ENCODE results near the gene TBC1D12. TPM values are rescaled to one million over a fixed set of nuclear protein-coding genes. Genes with fewer than 3 reads are reported as not detected.
A peak's percentile ranks its signal among the peaks of the same experiment; 100 is the strongest.
"Not testable (repeated sequence)": the region's sequence is repeated elsewhere in the genome, so short reads cannot be mapped to it uniquely, and the experiment has no call there.

The TBC1D12 gene
- total RNA-seq, 1 donor from 2014 or later: 10.1 TPM

- peaks cover 26% of the 10 kb centered on the region for H3K27me3 Mint-ChIP-seq (ENCODE audit: low read depth)
- no peaks in the 10 kb centered on the region for H3K36me3 Mint-ChIP-seq
- H3K27ac Mint-ChIP-seq: no peak overlapping the region
- no peak overlapping the region for H3K4me3 Mint-ChIP-seq
- no peaks in the 10 kb centered on the region for H3K4me1 Mint-ChIP-seq
- no peak for TF ChIP-seq CTCF (IDR thresholded peaks at IDR 0.05; ENCODE audit: unreplicated experiment)
- H3K9me3 Mint-ChIP-seq: no peaks in the 10 kb centered on the region
- no peak for DNase-seq (ENCODE audit: low spot score in 2 of 2, unreplicated experiment in 2 of 2)
Observed at GRCh38 chr10:94370501-94370900, 31.8 kb upstream of the TBC1D12 start.

- Mint-ChIP-seq H3K27ac (no peak overlapping the region), H3K4me3 (no peak overlapping the region), H3K27me3 (ENCODE audit: low read depth) (peaks cover 27% of the 10 kb centered on the region), H3K36me3 (no peaks in the 10 kb centered on the region), H3K9me3 (no peaks in the 10 kb centered on the region), H3K4me1 (peaks cover 5% of the 10 kb centered on the region)
- DNase-seq (ENCODE audit: low spot score in 2 of 2, unreplicated experiment in 2 of 2): no peak
- no peak for TF ChIP-seq CTCF (IDR thresholded peaks at IDR 0.05; ENCODE audit: unreplicated experiment)
Observed at GRCh38 chr10:94375374-94375773, 27.0 kb upstream of the TBC1D12 start.

- TF ChIP-seq CTCF (IDR thresholded peaks at IDR 0.05; ENCODE audit: unreplicated experiment): no peak
- DNase-seq (ENCODE audit: low spot score in 2 of 2, unreplicated experiment in 2 of 2): no peak
- H3K36me3 Mint-ChIP-seq: no peaks in the 10 kb centered on the region
- H3K4me1 Mint-ChIP-seq: peaks cover 5% of the 10 kb centered on the region
- H3K9me3 Mint-ChIP-seq: no peaks in the 10 kb centered on the region
- peaks cover 26% of the 10 kb centered on the region for H3K27me3 Mint-ChIP-seq (ENCODE audit: low read depth)
- no peak overlapping the region for H3K27ac Mint-ChIP-seq
- H3K4me3 Mint-ChIP-seq: no peak overlapping the region
Observed at GRCh38 chr10:94376865-94377264, 25.5 kb upstream of the TBC1D12 start.

GRCh38 chr10:94383530-94383929, 18.8 kb upstream of the TBC1D12 start:
- H3K9me3 Mint-ChIP-seq: no peaks in the 10 kb centered on the region
- no peak overlapping the region for H3K27ac Mint-ChIP-seq
- TF ChIP-seq CTCF (IDR thresholded peaks at IDR 0.05; ENCODE audit: unreplicated experiment): no peak
- H3K4me3 Mint-ChIP-seq: no peak overlapping the region
- no peaks in the 10 kb centered on the region for H3K36me3 Mint-ChIP-seq
- DNase-seq (ENCODE audit: low spot score in 2 of 2, unreplicated experiment in 2 of 2): no peak
- peaks cover 15% of the 10 kb centered on the region for H3K4me1 Mint-ChIP-seq
- no peaks in the 10 kb centered on the region for H3K27me3 Mint-ChIP-seq (ENCODE audit: low read depth)

GRCh38 chr10:94385733-94386132, 16.6 kb upstream of the TBC1D12 start:
- not testable (repeated sequence) for H3K36me3 Mint-ChIP-seq; DNase-seq (ENCODE audit: low spot score in 2 of 2, unreplicated experiment in 2 of 2); H3K27me3 Mint-ChIP-seq (ENCODE audit: low read depth); H3K9me3 Mint-ChIP-seq; H3K4me3 Mint-ChIP-seq
- H3K27ac Mint-ChIP-seq: peak overlapping the region; percentile 18
- peaks cover 12% of the 10 kb centered on the region for H3K4me1 Mint-ChIP-seq

GRCh38 chr10:94392117-94392516, 10.2 kb upstream of the TBC1D12 start:
- not testable (repeated sequence) for H3K4me3 Mint-ChIP-seq; H3K27ac Mint-ChIP-seq; H3K27me3 Mint-ChIP-seq (ENCODE audit: low read depth); H3K4me1 Mint-ChIP-seq; H3K9me3 Mint-ChIP-seq; DNase-seq (ENCODE audit: low spot score in 2 of 2, unreplicated experiment in 2 of 2); H3K36me3 Mint-ChIP-seq
